NB4 (cell line): ENCODE results near the gene SLC6A12.

Experiments used
- POLR2A ChIP-seq: IDR thresholded peaks from 2 replicates; pipeline ENCODE4 v1.6.1; 2011; ENCODE audit warnings: mild to moderate bottlenecking; ENCODE audit not compliant: insufficient read length; ENCODE audit errors: extremely low read depth
- TF ChIP-seq, protein P1 (sequence below): IDR thresholded peaks from one replicate; pipeline ENCODE4 v1.5.1; 2012; ENCODE audit warnings: low read depth, low read length

DNA sequence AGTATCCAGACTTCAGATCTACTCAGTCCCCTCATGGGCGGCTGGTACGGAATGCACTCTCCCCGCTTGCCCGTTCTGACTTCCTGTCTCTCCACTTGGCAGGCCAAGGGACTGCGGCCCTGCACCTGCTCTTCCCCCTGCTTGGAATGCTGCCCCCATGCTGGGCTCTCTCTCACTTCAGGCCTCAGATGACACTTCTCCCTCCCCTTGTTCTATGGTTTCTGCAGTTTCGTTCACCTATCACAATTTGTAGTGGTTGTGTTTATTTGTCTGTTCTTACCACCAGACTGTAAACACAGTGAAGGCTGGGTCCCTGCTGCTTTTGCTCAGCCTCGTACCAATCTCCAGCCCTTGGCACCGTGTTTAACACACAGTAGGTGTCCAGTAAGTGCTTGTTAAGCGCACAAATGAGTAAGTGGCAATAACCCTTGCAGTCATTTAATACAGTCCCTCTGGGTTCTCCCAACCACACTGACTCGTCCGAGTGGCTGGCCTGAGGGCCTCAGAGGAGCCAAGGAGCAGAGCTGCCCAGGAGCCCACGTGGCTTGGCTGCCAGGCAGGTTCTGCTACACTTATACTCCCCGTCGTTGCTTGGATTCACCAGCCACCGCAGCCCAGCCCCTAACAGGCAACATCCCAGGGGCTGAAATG lies 11.8 kb downstream of the SLC6A12 start:
- TF ChIP-seq POLR2A: no peak
- TF ChIP-seq, protein P1, sequence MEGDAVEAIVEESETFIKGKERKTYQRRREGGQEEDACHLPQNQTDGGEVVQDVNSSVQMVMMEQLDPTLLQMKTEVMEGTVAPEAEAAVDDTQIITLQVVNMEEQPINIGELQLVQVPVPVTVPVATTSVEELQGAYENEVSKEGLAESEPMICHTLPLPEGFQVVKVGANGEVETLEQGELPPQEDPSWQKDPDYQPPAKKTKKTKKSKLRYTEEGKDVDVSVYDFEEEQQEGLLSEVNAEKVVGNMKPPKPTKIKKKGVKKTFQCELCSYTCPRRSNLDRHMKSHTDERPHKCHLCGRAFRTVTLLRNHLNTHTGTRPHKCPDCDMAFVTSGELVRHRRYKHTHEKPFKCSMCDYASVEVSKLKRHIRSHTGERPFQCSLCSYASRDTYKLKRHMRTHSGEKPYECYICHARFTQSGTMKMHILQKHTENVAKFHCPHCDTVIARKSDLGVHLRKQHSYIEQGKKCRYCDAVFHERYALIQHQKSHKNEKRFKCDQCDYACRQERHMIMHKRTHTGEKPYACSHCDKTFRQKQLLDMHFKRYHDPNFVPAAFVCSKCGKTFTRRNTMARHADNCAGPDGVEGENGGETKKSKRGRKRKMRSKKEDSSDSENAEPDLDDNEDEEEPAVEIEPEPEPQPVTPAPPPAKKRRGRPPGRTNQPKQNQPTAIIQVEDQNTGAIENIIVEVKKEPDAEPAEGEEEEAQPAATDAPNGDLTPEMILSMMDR: no peak
